GM21367 (cell line): ENCODE data around the gene FGD2.
A peak's percentile ranks its signal among the peaks of the same experiment; 100 is the strongest.

ENCODE experiments used
- ATAC-seq: cut with Tn5 transposase; IDR thresholded peaks from one replicate; pipeline ENCODE4 v1.9.1; 2021; ENCODE audit not compliant: unreplicated experiment

FGD2 gene

GRCh38 chr6:37017606-37018197 is 12.2 kb downstream of the FGD2 start:
- ATAC-seq, result no peak

GRCh38 chr6:37018198-37019064 is 13.0 kb downstream of the FGD2 start:
- peak; percentile 54 for ATAC-seq

GRCh38 chr6:37019065-37019450 is 13.6 kb downstream of the FGD2 start:
- ATAC-seq, result no peak

- ATAC-seq, result no peak
Measured at GRCh38 chr6:37020381-37020780, 14.9 kb downstream of the FGD2 start.

- ATAC-seq, result no peak
Measured at GRCh38 chr6:37020812-37021211, 15.4 kb downstream of the FGD2 start.

- ATAC-seq, result no peak
Measured at GRCh38 chr6:37021356-37022129, 16.1 kb downstream of the FGD2 start.

GRCh38 chr6:37022135-37022863 is 16.8 kb downstream of the FGD2 start:
- ATAC-seq, result no peak

GRCh38 chr6:37024656-37025337 is 19.3 kb downstream of the FGD2 start:
- no peak for ATAC-seq

- ATAC-seq, result no peak
Measured at GRCh38 chr6:37025621-37026466, 20.4 kb downstream of the FGD2 start.

- ATAC-seq, result no peak
Measured at GRCh38 chr6:37027036-37027720, 21.7 kb downstream of the FGD2 start.

- no peak for ATAC-seq
Measured at GRCh38 chr6:37027811-37028469, 22.5 kb downstream of the FGD2 start.

GRCh38 chr6:37029249-37029971 is 24.0 kb downstream of the FGD2 start:
- no peak for ATAC-seq

- ATAC-seq, result no peak
Measured at GRCh38 chr6:37030599-37030998, 25.1 kb downstream of the FGD2 start.

GRCh38 chr6:37032239-37032638 is 26.8 kb downstream of the FGD2 start:
- no peak for ATAC-seq

- ATAC-seq, result no peak
Measured at GRCh38 chr6:37033255-37033654, 27.8 kb downstream of the FGD2 start.

- ATAC-seq, result no peak
Measured at GRCh38 chr6:37033819-37034795, 28.7 kb downstream of the FGD2 start.

GRCh38 chr6:37036146-37036545 is 30.7 kb downstream of the FGD2 start:
- ATAC-seq, result no peak
